NCI-H1105 (cell line): Measurements from ENCODE around the gene CD38.

ENCODE experiments used
- DNase-seq: peaks from one replicate; lab custom pipeline; 2025; lab: John Stamatoyannopoulos, UW

The CD38 gene

DNA sequence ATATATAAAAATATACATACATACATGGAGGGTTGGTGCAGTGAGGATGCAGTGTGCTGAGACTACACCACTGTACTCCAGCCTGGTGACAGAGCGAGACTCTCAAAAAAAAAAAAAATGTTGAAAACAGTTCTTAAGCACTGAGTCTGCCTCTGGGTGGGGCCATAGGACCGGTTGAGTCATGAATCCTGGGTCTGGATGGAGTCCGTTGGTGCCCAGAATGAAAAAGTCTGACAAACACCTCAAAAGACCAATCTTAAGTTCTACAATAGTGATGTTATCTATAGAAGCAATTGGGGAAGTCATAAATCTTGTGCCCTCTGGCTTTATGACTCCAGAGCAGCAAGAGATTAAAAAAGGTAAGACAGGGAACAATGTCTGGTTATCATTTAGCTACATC lies 90.0 kb downstream of the CD38 start:
- DNase-seq: no peak

DNA sequence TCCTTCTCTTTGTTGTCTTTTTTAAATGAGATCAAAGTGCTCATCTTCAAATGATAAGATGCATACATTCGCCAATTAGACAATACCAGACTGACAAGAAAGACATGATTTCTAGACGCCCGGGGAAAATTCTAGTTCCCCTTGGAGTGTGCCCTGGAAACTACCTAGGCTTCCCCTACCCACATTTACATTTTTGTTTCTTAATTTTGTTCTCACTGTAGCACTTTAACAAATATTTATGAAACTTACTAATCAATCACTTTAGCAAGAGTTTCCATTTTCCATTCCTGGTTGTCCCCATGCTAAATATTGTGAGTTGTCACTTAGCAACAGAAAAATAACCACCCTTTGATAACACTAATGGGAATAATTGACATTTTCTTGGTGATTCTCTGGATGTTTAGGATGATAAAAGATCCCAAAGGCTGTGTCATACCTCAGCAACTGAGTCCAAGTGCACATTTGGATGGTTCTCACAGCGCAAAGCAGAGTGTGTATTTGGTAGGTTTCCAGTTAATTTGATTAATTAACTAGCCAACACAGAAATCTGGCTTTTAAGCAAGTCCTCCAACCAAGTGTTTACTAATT lies 90.8 kb downstream of the CD38 start:
- no peak for DNase-seq

DNA sequence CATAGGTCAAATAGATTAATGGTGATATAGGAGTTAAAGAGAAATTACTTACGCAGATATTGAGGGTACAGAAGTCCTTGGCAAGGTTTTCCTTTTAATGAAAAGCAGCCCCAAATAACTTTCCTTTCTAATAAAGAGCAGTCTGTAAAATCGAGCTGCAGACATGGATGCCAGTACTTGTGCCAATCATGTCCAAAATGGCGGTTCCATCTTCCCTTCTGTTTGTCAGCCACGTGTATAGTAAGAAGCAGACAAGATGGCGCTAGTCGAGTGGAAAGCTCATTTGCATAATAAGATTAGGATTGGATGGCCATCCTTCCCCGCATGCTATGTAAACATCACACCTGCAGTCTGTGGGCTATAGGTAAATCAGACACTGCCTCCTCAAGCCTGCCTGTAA lies 92.0 kb downstream of the CD38 start:
- DNase-seq: no peak

DNA sequence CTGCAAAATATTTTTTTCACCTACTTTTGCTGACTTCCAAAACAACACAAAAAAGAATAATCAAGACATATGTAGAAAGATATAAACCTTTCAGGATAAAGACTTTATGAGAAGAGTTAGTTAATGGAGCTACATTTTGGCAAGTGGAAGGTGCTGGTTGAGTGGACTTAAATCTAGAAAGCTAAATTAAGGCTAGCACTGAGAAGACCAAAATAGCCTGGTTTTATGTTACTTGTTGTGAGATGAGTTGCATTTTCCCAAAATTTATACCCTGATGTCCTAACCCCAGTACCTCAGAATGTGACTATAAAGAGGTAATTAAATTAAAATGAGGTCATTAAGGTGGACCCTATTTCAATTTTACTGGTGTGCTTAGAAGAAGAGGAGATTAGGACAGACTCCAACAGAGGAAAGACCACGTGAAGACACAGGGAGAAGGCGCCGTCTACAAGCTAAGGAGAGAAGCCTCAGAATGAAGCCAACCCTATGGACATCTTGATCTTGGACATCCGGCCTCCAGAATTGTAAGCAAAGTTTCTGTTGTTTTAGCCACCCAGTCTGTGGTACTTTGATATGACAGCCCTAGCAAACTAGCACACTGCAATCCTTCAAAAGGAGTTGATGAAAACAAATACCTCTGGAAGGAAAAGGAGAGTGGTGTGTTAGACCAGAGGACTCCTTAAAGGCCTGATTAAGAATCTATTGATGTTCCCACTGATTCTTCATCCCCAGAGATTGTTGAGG lies 93.0 kb downstream of the CD38 start:
- no peak for DNase-seq

DNA sequence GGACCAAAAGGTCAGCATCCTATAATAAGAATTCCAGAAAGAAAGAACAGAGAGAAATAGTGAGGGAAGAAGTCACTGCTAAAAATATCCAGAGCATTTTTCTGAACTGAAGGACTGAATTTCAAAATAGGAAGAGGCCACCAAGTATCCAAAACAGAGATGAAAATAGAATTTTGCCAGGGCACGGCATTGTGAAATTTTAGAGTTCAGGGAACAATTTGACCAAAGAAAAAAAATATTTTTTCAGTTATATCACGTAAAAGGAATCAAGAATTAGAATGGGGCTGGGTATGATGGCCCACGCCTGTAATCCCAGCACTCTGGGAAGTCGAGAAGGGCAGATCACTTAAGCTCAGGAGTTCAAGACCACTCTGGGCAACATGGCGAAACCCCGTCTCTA lies 95.0 kb downstream of the CD38 start:
- DNase-seq: no peak

DNA sequence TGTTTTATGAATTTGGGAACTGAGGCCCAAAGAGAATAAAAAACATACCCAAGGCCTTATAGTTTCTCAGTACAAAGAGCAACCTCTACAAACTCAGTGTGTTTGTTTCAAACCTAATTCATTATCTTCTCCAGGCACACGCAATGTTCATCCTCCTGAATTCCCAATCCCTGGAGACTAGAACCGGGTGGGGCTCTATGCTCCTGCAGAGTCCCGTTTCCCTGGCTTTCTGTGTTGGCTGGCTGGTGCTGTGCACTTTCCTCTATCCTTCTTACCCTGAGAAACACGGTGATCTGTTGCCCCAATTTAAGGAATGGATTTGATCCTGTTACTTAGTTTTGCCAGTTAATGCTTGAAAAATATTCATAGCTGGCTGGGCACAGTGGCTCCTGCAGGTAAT lies 96.5 kb downstream of the CD38 start:
- DNase-seq: no peak

DNA sequence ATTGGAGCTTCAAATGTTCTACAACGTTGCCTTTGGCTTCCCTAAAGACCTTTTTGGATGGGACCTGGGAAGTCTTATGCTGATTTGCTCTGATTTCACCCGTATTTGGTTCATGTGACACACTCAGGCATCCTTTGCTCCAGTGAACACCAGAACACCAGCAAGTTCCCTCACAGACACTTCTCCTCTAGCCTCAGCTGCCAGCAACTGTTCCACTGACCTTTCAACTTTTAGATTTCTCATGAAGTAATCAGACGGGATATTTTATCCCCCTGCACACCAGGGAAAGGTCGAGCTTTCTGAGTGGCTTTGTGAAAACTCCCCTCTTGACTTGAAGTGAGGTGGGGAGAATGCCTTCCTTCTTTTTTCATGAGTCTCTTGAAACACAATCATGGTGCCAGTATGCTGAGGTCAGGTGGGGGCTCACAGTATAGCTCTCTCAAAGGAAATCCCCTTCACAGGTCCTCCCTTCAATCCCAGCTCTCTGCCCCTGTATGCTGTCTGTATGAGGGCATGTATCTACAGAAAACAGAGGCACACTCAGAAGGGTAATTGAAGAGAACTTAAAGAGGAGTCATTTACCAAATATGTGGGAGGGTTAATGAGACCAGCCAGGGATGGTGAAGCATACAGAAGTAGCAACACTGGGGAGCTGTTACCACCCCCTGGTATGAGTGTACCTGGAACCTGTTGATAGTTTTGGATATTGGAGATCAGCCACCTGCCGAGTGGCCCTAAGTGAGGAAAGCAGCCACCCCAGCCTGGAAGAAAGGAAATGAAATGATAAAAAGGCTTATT lies 97.7 kb downstream of the CD38 start:
- DNase-seq: no peak

DNA sequence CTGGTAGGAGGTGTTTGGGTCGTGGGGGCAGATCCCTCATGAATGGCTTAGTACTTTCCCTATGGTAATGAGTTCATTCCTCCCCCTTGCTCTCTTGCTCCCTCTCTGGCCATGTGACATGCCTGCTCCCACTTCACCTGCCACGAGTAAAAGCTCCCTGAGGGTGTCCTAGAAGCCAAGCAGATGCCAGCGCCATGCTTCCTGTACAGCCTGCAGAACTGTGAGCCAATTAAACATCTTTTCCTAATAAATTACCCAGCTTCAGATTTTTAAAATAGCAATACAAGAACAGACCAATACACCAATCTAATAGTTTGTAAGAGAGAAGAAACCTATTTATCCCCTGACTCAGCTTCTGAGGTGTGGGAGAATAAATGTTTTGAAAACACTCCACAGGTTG lies 99.9 kb downstream of the CD38 start:
- no peak for DNase-seq

DNA sequence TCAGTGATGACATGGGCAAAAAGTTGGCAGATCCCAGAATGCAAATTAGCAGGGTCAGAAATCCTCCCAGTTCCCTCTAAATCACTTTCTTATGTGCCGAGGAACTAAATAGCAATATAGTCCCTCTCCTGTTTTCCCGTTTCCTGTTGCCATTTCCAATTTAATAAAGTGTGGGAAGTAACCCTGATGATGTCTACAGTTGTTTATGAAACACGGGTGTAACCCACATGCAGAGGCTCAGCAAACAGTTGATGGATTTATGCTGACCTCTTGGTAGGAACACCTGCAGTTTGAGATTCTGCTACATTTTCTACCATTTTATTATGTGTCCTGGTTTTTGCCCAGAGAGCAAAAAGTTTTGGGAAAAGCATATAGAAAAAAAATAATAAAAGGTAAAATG lies 103.7 kb downstream of the CD38 start:
- no peak for DNase-seq

DNA sequence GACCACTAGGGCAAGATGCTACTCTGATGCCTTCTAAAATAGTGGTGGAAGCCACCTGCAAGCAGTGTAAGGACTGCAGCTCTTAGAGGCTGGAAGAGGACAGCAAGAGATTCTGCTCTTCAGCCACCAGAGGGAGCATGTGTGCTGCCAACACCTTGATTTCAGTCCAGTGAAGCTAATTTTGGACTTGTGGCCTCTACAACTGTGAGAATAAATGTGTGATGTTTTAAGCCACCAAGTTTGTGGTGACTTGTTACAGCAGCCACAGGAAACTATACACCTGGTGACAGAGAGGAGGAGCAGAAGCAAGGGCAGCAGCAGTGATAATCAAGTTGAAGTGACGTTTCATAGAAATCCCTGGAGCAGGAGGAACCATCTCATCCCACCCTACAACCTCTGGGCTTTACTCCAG lies 104.6 kb downstream of the CD38 start:
- peak; percentile 23 for DNase-seq

DNA sequence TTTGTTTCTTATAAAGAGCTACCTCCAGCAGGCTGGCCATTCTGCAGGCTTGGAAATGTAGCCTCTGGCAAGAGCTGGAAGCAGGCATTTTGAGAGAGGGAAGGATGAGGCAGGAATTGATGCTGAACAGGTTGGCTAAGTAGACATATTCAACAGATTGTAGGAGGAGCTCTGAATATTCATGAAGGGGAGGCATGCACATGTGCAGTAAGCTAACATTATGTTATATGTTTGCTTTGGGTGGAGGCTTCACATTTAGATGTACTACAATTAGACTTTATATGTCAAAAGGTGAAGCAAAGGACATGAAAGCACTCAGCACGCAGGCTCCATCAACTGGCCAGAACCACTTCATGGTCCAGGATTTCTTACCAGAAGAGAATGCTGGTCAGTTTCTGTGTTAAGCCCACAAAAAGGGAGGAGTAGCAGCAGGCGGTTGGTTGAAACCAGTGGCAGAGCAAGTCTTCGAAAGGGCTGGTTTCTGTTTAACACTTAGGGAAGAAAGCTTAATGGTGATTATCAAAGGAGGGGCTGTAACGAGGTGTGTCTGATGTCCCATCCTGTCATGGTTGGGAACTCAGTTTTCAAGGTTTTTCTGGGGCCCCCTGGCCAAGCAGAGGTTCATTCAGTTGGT lies 105.6 kb downstream of the CD38 start:
- no peak for DNase-seq

DNA sequence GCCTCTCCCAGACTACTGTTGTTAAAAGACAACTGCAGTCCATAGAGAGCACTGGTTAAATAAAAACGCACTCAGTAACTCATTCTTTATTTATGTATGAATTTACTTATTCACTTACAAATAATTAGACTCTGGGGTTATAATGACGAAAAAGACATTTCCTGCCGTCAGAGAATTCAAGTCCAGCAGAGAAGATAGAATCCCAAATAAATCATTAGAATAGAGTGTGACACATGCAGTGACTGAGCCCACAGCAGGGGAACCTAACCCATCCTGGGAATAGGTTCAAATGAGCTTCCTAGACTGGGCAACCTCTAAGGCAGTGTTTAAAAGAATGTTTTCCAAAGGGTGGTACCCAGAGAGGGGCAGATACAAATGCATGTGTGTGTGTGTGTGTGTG lies 106.5 kb downstream of the CD38 start:
- DNase-seq: no peak

DNA sequence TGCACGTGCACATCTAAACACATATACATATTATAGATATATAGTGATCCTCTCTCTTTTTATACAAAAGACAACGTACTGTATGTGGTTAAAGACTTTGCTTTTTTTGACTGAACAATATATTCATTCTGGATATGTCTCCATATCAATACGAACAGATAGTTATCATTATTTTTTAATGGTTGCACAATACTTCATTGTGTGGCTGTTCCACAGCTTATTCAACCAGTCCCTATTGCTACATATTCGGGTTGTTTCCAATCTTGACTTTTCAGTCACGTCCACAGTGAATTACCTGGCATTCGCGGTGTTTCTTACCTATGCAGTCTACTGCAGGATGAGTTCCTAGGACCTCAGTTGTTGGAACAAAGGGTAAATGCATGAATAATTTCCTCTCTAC lies 107.3 kb downstream of the CD38 start:
- DNase-seq: no peak

DNA sequence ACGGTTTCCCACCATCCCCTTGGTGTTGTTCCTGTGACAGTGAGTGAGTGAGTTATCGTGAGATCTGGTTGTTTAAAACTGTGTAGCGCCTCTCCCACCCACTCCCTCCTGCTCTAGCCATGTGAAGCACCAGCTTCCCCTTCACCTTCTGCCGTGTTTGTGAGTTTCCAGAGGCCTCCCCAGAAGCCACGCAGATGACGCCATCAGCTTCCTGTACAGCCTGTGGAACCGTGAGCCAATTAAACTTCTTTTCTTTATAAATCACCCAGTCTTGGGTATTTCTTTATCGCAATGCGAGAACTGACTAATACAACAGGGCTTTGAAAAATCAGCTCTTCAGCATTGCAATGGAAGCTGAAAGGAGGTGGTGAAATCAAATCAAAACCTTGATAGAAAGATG lies 110.4 kb downstream of the CD38 start:
- DNase-seq: no peak

DNA sequence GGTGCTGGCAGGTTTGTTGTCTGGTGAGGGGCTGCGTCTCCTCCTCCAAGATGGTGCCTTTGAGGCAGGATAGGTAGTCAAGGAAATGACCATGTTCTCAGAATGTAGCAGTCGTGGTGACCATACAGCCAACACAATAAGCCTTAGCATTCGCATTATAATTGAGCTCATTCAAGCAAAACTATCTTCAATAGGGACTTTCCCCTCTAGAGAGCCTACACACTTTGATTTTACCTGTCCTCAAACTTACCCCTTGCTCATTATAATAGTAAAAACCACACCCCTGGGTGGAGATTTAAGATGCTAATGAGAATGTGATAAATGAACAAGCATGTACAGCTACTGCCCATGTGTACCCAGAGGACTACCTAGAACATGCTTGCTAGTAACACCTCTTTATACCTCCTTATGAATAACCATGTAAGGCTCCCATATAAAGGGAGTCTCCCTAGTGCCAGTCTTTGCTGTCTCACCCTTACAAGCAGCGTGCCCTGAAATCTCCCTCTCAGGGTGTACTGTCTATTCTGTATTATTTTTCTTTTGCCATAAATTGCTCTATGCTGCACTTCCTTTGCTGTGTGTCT lies 112.2 kb downstream of the CD38 start:
- DNase-seq: no peak

DNA sequence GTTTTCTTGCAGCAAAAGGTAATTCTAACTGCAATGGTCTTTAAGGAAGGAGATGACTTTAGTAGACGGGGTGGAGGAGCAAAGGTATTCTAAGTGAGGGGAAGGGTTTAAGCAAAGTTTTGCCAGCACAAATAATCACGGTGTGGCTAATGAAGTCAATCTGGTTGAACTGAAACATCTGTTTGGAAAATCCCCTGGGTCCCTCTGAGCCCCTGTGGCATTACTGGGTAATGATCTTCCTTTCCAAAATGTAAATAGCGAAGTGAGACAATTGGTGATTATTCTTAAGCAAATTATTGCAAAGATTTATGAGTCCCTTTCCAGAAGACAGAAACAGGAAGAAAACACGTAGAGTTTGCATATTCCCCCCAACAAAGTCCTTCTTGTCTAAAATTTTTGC lies 113.2 kb downstream of the CD38 start:
- no peak for DNase-seq

DNA sequence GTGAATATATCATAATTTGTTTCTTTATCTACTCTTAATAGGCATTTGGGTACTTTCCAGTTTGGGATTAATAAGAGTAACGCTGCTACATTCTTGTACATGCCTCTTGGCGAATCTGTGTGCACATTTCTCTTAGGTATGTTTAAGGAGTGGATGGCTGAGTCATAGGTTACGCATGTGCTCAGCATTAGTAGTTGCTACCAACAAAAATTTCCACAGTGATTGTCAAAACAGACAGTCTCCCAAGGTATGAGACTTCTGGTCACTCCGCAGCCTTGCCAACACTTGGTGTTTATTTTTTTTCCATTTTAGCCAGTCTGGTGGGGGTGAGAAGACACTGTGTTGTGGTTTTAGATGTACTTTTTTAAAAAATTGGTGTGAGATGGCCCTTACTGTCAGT lies 115.8 kb downstream of the CD38 start:
- DNase-seq: no peak

DNA sequence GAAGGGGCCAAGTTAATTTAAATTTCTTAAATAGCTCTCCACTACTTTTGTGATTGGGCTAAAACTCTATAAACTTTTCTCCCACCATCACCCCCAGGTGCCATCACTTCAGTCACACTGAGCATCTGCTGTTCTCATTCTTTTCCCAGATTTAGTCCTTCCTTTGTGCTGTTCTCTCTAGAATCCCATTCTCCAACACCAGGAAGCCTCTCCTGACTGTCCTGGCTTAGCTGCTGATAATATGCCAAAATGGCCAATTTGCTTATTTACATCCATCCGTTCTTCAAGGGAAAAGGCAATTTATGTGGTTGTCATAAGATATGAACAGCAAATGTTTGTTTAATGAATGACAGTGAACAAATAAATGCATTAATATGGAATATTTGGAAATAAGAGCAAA lies 116.3 kb downstream of the CD38 start:
- no peak for DNase-seq

DNA sequence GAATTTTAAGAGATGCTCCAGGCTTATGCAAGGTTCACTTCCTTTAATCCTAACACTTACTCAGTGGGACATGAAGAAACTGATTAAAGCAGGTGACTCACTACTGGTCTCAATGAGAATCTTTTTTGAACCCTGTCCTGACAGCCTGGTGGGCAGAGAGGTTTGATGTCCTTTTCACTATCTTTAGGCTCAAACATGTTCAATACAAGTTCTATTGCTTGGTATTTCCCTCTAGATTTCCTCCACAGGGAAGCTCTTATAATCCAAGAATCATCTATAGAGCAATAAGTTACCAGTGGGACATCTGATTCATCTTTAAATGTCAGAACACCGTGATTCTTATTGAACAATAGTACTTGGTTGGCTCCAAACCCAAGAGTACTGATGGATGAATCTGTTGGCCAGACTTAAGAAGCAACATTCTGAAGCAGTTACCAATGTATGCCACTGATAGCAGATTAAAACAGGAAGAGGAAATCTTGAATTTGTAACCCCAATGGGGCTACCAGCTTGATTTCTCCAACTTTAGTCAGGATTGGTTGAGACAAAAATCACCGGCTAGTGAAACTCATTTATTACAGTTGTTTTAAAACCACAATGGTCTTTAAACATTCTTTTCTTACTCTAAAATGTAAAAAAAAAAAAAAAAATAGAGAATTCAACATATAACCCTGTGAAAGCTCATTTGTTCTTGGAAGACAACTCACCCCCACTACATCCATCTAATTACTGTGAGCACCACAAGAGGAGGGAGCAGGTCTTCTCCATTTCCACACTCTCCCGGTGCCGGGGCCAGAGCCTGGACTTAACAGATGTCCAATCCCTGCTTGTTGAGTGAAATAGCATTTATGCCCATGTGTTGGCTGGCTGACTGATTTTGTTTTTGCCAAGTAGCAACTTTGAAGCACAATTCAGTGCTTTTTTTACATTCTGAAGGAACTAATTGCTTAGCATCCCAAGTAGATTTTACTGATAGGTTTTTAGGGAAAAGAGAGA lies 117.1 kb downstream of the CD38 start:
- DNase-seq: no peak

DNA sequence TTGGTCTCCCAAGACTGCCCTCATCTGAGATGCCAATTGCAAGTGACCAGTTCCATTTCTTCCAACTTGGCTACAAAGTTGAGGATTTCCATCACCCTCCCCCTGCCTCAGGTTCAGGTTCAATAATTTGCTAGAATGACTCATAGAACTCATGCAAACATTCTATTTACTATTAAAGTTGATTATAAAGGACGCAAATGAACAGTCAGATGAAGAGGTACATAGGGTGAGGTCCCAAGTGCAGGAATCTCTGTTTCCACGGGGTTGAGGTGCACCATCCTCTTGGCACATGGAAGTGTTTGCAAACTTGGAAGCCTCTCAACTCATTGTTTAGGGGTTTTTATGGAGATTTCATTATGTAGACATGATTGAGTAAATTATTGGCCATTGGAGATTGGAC lies 119.4 kb downstream of the CD38 start:
- no peak for DNase-seq

DNA sequence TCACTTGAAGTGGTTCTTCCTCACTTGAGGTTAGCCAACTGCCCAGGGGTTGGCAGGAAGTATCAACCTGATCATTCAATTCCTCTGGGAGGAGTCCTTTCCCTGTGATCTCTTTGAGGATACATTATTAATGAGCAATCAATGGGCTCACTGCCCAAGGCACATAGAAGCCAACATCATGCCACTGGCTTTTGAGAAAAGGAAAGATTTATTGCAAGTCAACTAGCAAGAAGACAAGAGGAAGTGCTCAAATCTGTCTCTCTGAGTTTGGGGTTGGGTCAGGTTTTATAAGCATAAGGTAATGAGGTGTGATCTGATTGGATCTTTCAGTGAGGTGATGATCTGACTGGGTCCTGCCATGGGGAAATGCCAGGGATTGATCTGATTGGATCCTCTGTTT lies 120.8 kb downstream of the CD38 start:
- no peak for DNase-seq
